Spleen (tissue), 7 donors: Measurements from ENCODE around the gene OR2T1.

Experiments used
- POLR2A ChIP-seq, 3 donors: fragments of 450-650 bp; IDR thresholded peaks; one replicate each; pipeline ENCODE4 v1.5.1; 2017; ENCODE audit warnings: antibody characterized with exemption in 3 of 3, mild to moderate bottlenecking in 1 of 3
- TF ChIP-seq, protein P1 (sequence below), 11 experiments: fragments of 200-600 bp in 7 of 11; fragments of 450-650 bp in 4 of 11; sonication (generic) in 4 of 11; IDR thresholded peaks in 8 of 11; conservative IDR thresholded peaks in 3 of 11; 1 replicate in 7 of 11; 2 replicates in 4 of 11; pipeline versions ENCODE4 v1.4.0 to v1.8.0; 2016 to 2021; ENCODE audit warnings: antibody characterized with exemption in 11 of 11, inconsistent platforms in 4 of 11, mild to moderate bottlenecking in 1 of 11
- donor health status: DM: no; HTN: no; CAD: no; lungs with moderate emphysema.
- donor health status: DM: no; HTN: no; CAD: no.
- donor health status: DM: no; HTN: no; CAD: no.

- TF ChIP-seq, protein P1, sequence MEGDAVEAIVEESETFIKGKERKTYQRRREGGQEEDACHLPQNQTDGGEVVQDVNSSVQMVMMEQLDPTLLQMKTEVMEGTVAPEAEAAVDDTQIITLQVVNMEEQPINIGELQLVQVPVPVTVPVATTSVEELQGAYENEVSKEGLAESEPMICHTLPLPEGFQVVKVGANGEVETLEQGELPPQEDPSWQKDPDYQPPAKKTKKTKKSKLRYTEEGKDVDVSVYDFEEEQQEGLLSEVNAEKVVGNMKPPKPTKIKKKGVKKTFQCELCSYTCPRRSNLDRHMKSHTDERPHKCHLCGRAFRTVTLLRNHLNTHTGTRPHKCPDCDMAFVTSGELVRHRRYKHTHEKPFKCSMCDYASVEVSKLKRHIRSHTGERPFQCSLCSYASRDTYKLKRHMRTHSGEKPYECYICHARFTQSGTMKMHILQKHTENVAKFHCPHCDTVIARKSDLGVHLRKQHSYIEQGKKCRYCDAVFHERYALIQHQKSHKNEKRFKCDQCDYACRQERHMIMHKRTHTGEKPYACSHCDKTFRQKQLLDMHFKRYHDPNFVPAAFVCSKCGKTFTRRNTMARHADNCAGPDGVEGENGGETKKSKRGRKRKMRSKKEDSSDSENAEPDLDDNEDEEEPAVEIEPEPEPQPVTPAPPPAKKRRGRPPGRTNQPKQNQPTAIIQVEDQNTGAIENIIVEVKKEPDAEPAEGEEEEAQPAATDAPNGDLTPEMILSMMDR (IDR thresholded peaks at IDR 0.05 in 8 of 11, conservative IDR thresholded peaks at IDR 0.05 in 3 of 11) = no peak
- TF ChIP-seq POLR2A (IDR thresholded peaks at IDR 0.05) = no peak
Measured at GRCh38 chr1:248402748-248403147, at the start of gene OR2T1.
